SJCRH30 (cell line): ENCODE results near the gene NCEH1. TPM values are rescaled to one million over a fixed set of nuclear protein-coding genes. Genes with fewer than 3 reads are reported as not detected.

Experiments
- DNase-seq, 2 experiments: peaks; one replicate each; pipeline ENCODE4 v3.0.0-alpha.2; 2015 to 2020
- H3K27ac ChIP-seq: fragments of 250-450 bp; sonication (Bioruptor Pico); 2 replicates; pipeline ENCODE4 v1.5.1; 2020; ENCODE audit warnings: mild to moderate bottlenecking, moderate library complexity
- H3K27me3 ChIP-seq: fragments of 250-450 bp; sonication (Bioruptor Pico); 2 replicates; pipeline ENCODE4 v1.5.1; 2020; ENCODE audit warnings: mild to moderate bottlenecking, moderate library complexity
- H3K36me3 ChIP-seq: fragments of 250-450 bp; sonication (Bioruptor Pico); 2 replicates; pipeline ENCODE4 v1.5.1; 2020; ENCODE audit warnings: mild to moderate bottlenecking, moderate library complexity
- H3K4me1 ChIP-seq: fragments of 250-450 bp; sonication (Bioruptor Pico); 2 replicates; pipeline ENCODE4 v1.5.1; 2020; ENCODE audit warnings: mild to moderate bottlenecking, moderate library complexity
- H3K4me3 ChIP-seq: fragments of 250-450 bp; sonication (Bioruptor Pico); 2 replicates; pipeline ENCODE4 v1.5.1; 2020; ENCODE audit warnings: mild to moderate bottlenecking, moderate library complexity
- H3K9me3 ChIP-seq: fragments of 250-450 bp; sonication (Bioruptor Pico); replicated peaks from 2 replicates; pipeline ENCODE4 v1.5.1; 2020; ENCODE audit warnings: mild to moderate bottlenecking, moderate library complexity
- total RNA-seq: library from RNA; depleted of rRNA; stranded (reverse); fragments of >200 nt; shearing (Covaris generic); gene quantifications from 2 replicates; pipeline ENCODE4 v1.2.3, GENCODE V29; 2014

NCEH1 gene
- total RNA-seq, 1 experiment from 2014 or later, result 1.4 TPM

GRCh38 chr3:172626021-172626640 is 84.7 kb downstream of the NCEH1 start:
- Histone ChIP-seq H3K36me3 (no peaks in the 10 kb centered on the region), H3K27ac (no peak overlapping the region), H3K27me3 (no peaks in the 10 kb centered on the region), H3K4me1 (no peaks in the 10 kb centered on the region), H3K9me3 (no peaks in the 10 kb centered on the region), H3K4me3 (no peak overlapping the region)
- DNase-seq, result no peak

- DNase-seq, result peak in 1 of 2 experiments; percentile 17
- H3K9me3 ChIP-seq, result no peaks in the 10 kb centered on the region
- no peak overlapping the region for H3K27ac ChIP-seq
- no peaks in the 10 kb centered on the region for H3K27me3 ChIP-seq
- H3K36me3 ChIP-seq, result no peaks in the 10 kb centered on the region
- no peak overlapping the region for H3K4me3 ChIP-seq
- H3K4me1 ChIP-seq, result no peaks in the 10 kb centered on the region
Measured at GRCh38 chr3:172625404-172625803, 85.5 kb downstream of the NCEH1 start.

- Histone ChIP-seq H3K4me1 (no peaks in the 10 kb centered on the region), H3K36me3 (no peaks in the 10 kb centered on the region), H3K9me3 (no peaks in the 10 kb centered on the region), H3K4me3 (no peak overlapping the region), H3K27ac (no peak overlapping the region), H3K27me3 (no peaks in the 10 kb centered on the region)
- DNase-seq, result peak; percentile 34 to 40
Measured at GRCh38 chr3:172624999-172625398, 85.9 kb downstream of the NCEH1 start.

- H3K27ac ChIP-seq, result no peak overlapping the region
- no peaks in the 10 kb centered on the region for H3K27me3 ChIP-seq
- no peaks in the 10 kb centered on the region for H3K4me1 ChIP-seq
- no peak overlapping the region for H3K4me3 ChIP-seq
- no peaks in the 10 kb centered on the region for H3K9me3 ChIP-seq
- H3K36me3 ChIP-seq, result no peaks in the 10 kb centered on the region
- DNase-seq, result peak in 1 of 2 experiments; percentile 11
Measured at GRCh38 chr3:172622916-172623700, 87.8 kb downstream of the NCEH1 start.

GRCh38 chr3:172622156-172622555 is 88.7 kb downstream of the NCEH1 start:
- H3K27me3 ChIP-seq, result no peaks in the 10 kb centered on the region
- H3K9me3 ChIP-seq, result no peaks in the 10 kb centered on the region
- no peaks in the 10 kb centered on the region for H3K4me1 ChIP-seq
- DNase-seq, result no peak
- no peaks in the 10 kb centered on the region for H3K36me3 ChIP-seq
- no peak overlapping the region for H3K4me3 ChIP-seq
- no peak overlapping the region for H3K27ac ChIP-seq

GRCh38 chr3:172617976-172618375 is 92.9 kb downstream of the NCEH1 start:
- DNase-seq, result no peak
- H3K27me3 ChIP-seq, result no peaks in the 10 kb centered on the region
- H3K9me3 ChIP-seq, result no peaks in the 10 kb centered on the region
- no peak overlapping the region for H3K4me3 ChIP-seq
- no peak overlapping the region for H3K27ac ChIP-seq
- no peaks in the 10 kb centered on the region for H3K36me3 ChIP-seq
- H3K4me1 ChIP-seq, result no peaks in the 10 kb centered on the region

GRCh38 chr3:172617013-172617706 is 93.7 kb downstream of the NCEH1 start:
- Histone ChIP-seq H3K27ac (no peak overlapping the region), H3K36me3 (no peaks in the 10 kb centered on the region), H3K4me1 (no peaks in the 10 kb centered on the region), H3K4me3 (no peak overlapping the region), H3K27me3 (no peaks in the 10 kb centered on the region), H3K9me3 (no peaks in the 10 kb centered on the region)
- DNase-seq, result no peak

- Histone ChIP-seq H3K9me3 (no peaks in the 10 kb centered on the region), H3K27me3 (no peaks in the 10 kb centered on the region), H3K4me1 (no peaks in the 10 kb centered on the region), H3K36me3 (no peaks in the 10 kb centered on the region), H3K27ac (no peak overlapping the region), H3K4me3 (no peak overlapping the region)
- no peak for DNase-seq
Measured at GRCh38 chr3:172616031-172616461, 94.8 kb downstream of the NCEH1 start.

- no peak for DNase-seq
- Histone ChIP-seq H3K9me3 (no peaks in the 10 kb centered on the region), H3K4me3 (no peak overlapping the region), H3K27ac (no peak overlapping the region), H3K36me3 (no peaks in the 10 kb centered on the region), H3K27me3 (no peaks in the 10 kb centered on the region), H3K4me1 (no peaks in the 10 kb centered on the region)
Measured at GRCh38 chr3:172615296-172615695, 95.6 kb downstream of the NCEH1 start.

GRCh38 chr3:172614340-172615274 is 96.3 kb downstream of the NCEH1 start:
- H3K27me3 ChIP-seq, result no peaks in the 10 kb centered on the region
- no peak overlapping the region for H3K4me3 ChIP-seq
- H3K27ac ChIP-seq, result no peak overlapping the region
- no peaks in the 10 kb centered on the region for H3K36me3 ChIP-seq
- H3K4me1 ChIP-seq, result no peaks in the 10 kb centered on the region
- H3K9me3 ChIP-seq, result no peaks in the 10 kb centered on the region
- DNase-seq, result no peak

GRCh38 chr3:172613845-172614244 is 97.0 kb downstream of the NCEH1 start:
- H3K27ac ChIP-seq, result no peak overlapping the region

GRCh38 chr3:172612871-172613678 is 97.8 kb downstream of the NCEH1 start:
- Histone ChIP-seq H3K27ac (no peak overlapping the region), H3K4me1 (no peaks in the 10 kb centered on the region), H3K4me3 (no peak overlapping the region), H3K36me3 (no peaks in the 10 kb centered on the region), H3K9me3 (no peaks in the 10 kb centered on the region), H3K27me3 (no peaks in the 10 kb centered on the region)
- DNase-seq, result no peak

More at GRCh38 chr3:172613845-172614244, 97.0 kb downstream of the NCEH1 start:
- Histone ChIP-seq H3K9me3 (no peaks in the 10 kb centered on the region), H3K4me3 (no peak overlapping the region), H3K4me1 (no peaks in the 10 kb centered on the region), H3K27me3 (no peaks in the 10 kb centered on the region), H3K36me3 (no peaks in the 10 kb centered on the region)
- no peak for DNase-seq

GRCh38 chr3:172609750-172610149 is 101.1 kb downstream of the NCEH1 start:
- no peak for DNase-seq
- H3K36me3 ChIP-seq, result no peaks in the 10 kb centered on the region
- H3K4me1 ChIP-seq, result no peaks in the 10 kb centered on the region
- H3K9me3 ChIP-seq, result no peaks in the 10 kb centered on the region
- no peaks in the 10 kb centered on the region for H3K27me3 ChIP-seq
- H3K27ac ChIP-seq, result no peak overlapping the region
- no peak overlapping the region for H3K4me3 ChIP-seq

GRCh38 chr3:172608575-172608974 is 102.3 kb downstream of the NCEH1 start:
- Histone ChIP-seq H3K36me3 (no peaks in the 10 kb centered on the region), H3K27me3 (no peaks in the 10 kb centered on the region), H3K4me3 (no peak overlapping the region), H3K27ac (no peak overlapping the region), H3K4me1 (no peaks in the 10 kb centered on the region), H3K9me3 (no peaks in the 10 kb centered on the region)
- no peak for DNase-seq
